HG02852 (cell line): ENCODE measurements around the gene FGF13.

ENCODE experiments used
- ATAC-seq: cut with Tn5 transposase; IDR thresholded peaks from one replicate; pipeline ENCODE4 v1.9.1; 2021; ENCODE audit warnings: mild to moderate bottlenecking, moderate library complexity; ENCODE audit not compliant: unreplicated experiment

FGF13 gene

DNA sequence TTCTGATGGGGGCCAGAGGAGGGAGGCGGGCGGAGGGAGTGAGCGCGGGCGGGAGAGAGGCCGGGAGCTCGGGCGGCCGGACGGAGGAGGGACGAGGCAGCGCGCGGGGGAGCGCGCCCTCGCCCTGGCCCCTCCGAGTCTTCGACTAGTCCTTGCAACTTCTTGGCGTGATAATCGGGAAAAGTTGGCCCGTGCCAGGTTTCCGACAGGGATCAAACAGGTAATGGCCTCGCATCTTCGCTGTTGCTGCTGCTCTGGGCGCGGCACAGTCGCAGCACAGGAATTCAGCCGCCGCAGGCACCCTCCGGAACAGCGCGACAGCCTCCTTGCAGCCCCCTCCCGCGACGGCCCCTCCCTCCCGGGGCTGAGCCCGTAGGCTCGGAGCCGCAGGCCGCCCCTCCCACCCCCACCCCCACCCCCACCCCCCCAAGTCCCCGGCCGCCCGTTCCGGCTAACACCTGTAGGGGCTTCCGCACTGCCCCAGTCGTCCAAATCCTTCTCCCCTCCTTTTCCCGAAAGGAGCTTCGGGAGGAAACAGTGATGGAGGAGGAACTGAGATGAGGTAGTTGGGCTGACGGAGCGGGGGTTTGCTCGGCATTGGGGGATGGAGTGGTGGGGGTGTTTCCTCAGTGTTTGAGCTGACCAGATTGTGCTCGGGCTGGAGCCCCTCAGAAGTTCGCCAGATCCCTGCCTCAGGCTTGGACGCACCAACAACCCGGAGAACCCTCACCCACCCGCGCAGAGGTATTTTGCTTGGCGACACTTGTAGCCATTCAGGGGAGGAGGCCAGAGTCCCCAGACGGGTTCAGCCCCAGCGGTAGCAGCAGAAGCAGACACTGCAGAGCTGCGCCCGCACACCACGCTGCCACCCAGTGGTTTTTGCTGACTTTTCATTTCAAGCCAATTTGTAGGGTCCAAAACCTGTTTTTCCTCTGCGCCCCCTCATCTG lies at the start of gene FGF13:
Gene FGF13 (minus strand): TSS at position 319 of the 949 bp plus-strand sequence. CDS start 714 bp downstream, outside the sequence.
- no peak for ATAC-seq

GRCh38 chrX:138759217-138759943 lies 47.9 kb upstream of the FGF13 start:
- ATAC-seq: no peak

DNA sequence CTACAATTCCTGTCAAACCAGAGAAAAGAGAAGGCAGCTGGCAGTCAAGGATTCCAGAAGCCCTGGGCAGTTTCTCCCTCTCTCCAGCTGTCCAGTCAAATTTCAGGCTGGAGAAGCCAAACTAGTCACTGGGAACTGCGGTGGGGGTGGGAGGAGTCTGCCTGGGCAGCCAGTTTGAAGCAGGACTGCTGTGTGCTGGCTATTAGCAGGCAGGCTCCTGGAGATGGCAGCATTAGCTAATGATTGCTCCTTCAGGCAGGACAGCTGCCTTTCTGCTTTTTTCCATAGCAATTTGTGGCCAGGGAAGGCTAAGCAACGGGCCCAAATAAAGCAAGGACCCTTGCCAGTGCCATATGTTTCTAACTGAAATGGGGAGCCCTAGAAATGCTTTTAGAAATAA lies 44.7 kb upstream of the FGF13 start:
- no peak for ATAC-seq

- ATAC-seq: no peak
Observed at GRCh38 chrX:138754861-138755260, 43.3 kb upstream of the FGF13 start.

DNA sequence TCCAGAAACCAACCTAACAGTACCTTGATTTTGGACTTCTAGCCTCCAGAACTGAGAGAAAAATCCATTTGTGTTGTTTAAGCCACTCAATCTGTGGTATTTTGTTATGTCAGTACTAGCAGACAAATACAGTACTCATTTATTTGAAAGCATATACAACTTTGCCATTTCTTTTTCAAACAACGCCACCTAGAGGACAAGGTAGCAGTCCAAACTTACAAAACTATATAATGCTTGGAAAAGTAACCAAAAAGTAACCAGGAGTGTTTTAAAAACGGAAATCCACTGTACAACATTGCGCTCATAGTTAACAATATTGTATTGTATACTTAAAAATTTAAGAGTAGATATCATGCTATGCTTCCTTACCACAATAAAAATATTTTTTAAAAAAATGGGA lies 37.0 kb upstream of the FGF13 start:
- ATAC-seq: no peak

DNA sequence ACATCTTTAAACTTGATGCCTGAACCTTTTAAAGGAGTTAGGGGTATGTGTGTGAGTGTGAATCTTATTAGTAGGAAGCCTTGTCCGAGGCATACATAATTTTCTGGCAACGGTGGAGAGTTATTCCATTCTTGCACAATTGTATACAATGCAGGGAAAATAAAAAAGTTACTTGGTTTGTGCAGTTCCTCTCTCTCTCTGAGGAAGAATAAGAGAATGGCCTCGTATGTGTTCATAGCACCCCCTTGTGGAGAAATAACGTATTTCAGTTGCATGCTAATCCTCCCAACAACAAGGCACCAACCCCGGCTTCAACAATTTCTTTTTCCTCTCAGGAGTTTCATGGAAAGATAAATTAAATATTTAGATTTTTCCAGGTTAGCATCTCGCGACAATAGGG lies 33.7 kb upstream of the FGF13 start:
- peak; percentile 80 for ATAC-seq

- no peak for ATAC-seq
Observed at GRCh38 chrX:138742217-138742616, 30.7 kb upstream of the FGF13 start.

DNA sequence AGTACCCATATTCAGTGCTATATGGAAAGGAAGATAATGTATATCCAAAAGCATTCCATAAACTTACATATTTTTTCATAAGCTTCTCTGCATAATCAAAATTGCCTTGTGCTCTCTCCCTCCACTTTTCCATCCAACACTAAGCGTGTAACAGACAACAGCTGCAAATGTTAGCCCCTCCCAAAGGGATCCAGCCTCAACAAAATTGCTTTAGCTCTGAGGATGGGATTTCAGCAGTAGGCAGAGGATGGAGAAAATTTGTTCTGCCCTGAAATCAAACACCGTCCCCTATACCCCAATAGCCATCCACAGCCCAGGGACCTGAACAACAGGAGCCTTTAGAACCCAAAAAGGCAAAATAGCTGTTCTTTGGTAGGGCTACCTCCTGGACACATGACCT lies 28.8 kb upstream of the FGF13 start:
- ATAC-seq: no peak

DNA sequence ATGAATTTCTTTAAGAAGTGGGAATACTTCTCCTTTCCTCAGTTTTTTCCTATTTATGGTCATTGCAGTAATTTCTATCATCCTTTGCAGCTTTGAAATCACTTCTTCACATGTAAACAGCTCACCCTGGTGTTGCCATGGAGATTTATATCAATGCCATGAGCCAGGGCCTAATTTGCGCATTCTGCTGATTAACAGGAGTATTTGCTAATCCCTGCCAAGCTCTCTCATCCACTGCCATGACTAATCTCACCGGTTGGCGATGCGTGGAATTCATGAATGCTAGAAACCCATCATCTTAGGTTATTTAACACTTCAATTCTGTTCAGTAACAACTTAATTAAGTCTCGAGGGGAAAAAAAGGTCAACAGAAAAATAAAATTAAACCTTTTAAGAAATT lies 11.8 kb upstream of the FGF13 start:
- no peak for ATAC-seq

DNA sequence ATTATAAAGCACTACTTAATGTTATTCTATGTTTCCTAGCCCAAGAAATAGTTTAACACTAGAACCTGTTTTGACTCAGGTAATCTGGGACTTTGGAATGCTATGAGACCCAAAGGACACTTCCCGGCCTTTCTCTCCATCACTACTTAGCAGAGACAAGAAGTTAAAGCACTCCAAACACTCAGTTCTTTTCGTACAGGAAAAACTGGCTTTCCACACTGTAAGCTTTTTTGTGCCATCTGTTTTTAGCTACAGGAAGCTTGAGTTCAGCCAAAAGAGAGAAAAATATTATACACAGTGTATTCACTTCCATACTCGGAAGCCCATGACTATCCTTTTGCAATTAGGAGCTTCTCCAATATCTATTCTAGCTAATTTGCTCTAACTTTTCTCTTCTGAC lies 7.9 kb upstream of the FGF13 start:
- no peak for ATAC-seq

GRCh38 chrX:138718941-138719340 lies 7.4 kb upstream of the FGF13 start:
- ATAC-seq: no peak

GRCh38 chrX:138710866-138711341 lies 613 bp downstream of the FGF13 start:
- no peak for ATAC-seq

DNA sequence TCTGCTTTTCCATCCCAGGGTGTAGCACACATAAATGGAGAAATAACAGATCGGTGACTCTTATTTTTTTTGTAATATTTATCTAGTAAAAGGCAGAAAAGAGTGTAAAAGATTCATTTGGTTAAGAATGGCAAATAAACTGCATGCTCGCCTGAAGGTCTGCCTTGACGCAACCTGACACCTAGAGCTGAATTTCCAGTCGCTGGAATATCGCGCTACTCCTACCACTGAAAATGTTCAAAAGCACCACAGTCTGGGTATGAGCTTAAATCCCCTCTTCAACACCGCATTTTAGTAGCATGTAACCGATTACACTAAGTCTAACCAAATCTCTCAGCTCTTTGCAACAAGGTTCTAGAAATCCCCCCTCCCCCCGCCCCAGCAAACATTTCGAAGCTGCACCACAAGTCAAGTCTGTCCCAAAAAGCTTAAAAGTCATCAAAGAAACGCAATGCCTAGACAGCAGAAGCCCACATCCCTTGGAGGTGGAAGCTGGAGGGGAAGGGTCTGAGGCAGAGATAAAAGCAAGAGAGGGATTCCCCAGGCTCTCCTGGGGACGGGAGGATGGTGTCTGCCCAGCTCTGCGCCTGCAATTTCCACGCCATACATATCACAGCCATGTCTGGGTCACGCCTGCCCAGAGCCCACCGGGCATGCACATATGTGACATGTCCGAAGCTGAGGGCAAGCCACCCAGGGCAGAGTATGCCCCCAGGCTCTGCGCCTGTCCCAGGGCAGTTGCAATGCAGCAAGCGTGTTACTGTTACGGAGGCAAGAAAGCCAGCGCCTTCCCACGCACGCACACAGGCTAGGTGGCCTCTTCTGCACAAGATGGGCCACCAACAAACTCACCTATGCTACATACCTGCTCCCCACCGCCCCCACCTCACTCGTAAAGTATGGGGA lies 1.4 kb downstream of the FGF13 start:
- ATAC-seq: no peak

GRCh38 chrX:138708268-138708667 lies 3.2 kb downstream of the FGF13 start:
- ATAC-seq: no peak

DNA sequence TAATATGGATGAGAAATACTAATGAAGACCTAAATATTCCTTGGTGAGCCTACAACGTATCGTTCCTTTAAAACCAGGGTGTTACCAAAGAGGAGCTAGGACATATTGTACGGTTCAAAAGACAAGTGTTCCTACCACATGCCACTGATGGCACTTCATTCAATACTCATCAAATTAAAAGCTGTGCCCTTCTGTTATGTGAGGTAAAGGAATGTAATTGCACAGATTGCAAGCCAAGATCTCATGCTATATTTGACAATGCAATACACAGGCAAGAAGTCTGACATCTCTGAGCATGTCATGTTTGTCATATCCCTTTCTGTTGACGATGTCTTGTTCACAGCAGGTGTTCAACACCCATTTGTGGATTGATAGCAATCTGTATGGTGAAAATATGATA lies 6.9 kb downstream of the FGF13 start:
- ATAC-seq: no peak

DNA sequence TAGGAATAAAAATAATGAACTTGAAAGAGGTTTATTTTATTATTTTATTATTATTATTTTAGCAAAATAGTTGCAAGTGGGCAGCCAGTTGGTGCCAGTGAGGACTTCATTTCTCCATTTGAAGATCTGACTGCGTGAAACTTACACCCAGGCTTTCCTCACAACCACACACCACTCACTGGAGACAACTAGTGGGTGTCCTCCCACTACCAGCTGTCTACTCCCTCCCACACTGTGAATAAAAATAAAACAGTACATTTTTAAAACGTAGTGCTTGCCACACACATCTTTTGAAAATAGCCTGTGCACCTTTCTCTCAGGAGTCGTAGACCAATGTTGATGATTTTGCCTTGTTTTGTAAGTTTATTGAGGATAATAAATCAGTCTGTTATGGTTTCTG lies 7.4 kb downstream of the FGF13 start:
- no peak for ATAC-seq

GRCh38 chrX:138692591-138692990 lies 18.9 kb downstream of the FGF13 start:
- ATAC-seq: no peak

DNA sequence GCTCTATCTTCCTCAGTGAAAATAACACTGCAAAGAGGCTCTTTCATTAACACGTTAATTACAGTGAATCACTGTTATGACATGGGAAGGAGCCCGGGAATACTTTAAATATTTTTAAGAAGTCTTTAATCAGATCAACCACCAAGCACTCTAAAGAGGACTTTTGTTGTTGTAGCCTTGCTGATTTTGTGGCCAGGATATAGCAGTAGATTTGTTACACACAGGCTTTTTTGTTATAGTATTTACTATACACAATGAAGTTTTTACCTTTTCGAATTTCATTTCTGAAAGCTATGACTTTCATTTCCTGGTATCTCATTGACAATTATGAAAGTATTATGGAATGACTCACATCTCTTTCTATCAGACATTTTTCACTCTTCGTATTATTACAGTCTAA lies 20.3 kb downstream of the FGF13 start:
- no peak for ATAC-seq

- ATAC-seq: no peak
Observed at GRCh38 chrX:138690591-138690990, 20.9 kb downstream of the FGF13 start.

GRCh38 chrX:138683600-138683999 lies 27.9 kb downstream of the FGF13 start:
- ATAC-seq: no peak

GRCh38 chrX:138669693-138670092 lies 41.8 kb downstream of the FGF13 start:
- peak; percentile 72 for ATAC-seq
